ENCODE data around the gene RANBP9.

RANBP9 gene

DNA sequence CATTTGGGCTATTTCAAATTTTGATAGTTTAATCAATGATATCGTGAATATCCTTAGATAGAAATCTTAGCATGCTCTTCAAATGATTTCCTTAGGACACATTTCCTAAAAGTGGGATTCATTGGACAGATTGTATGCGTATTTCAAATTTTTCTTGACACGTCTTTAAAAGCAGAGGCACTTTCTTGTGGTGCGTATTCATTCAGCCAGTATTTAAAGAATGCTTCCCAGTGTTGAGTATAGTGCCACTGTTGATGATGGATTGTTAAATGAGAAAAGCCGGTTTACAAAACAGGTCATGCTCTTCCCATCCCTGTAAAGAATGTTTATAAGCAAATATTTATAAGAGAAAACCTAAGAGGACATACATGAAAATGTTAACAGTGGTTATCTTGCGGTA, 111.6 kb downstream of the RANBP9 start:
- DNase-seq (ENCODE audit: low read depth), result no peak

DNA sequence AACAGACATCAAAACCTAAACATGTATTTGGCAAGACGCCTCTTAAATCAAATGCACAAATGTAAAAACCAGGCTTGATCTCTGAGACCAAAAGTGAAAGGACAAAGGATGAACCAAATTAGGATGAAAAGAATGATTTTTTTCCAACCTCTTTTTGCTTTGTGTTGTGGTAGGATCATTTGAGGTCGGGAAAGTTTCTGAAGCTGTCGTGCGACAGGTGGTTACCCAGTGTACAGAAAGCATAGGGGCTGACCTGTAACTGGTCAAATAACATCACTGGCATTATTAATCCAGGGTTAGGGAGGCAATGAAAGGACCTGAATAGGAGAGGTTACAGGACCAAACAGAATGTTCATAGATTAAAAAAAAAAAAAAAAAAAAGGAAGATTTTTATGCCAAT, 114.6 kb downstream of the RANBP9 start:
- DNase-seq (ENCODE audit: low read depth), result no peak

DNA sequence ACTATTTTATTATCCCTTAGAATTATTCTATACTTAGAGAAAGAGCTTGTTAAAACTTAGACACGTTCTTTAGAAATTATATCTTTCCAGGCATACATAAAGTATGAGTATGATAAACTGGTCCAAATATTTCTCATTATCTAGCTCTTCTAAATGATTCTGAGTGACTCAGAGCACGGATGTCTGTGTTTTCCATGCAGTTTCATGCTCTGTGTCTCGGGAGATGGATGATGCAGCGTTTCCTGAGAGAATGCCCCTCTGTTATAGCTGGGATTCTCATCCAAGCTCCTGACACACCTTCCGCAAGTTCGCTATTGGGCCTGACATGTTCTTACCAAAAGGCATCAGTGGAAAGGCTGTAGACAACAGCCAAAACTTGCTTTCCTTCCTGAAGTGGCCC, 117.9 kb downstream of the RANBP9 start:
- DNase-seq (ENCODE audit: low read depth), result no peak

DNA sequence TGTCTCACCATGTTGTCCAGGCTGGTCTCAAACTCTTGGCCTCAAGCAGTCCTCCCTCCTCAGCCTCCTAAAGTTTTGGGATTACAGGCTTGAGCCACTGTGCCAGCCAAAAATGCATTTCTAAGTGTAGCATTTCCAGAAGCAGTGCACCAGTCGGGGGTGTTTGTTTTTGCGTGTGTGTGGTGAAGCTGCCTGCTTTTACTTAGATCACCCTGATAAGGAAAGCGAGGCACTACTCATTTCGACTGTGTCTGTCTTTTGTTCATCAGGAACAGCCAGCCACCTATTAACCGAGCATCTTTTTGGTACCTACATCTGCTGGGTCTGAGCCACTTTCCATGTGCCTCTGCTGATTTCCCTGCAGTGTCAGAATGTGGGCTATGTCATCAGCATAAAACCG, 118.5 kb downstream of the RANBP9 start:
- DNase-seq (ENCODE audit: low read depth), result no peak

DNA sequence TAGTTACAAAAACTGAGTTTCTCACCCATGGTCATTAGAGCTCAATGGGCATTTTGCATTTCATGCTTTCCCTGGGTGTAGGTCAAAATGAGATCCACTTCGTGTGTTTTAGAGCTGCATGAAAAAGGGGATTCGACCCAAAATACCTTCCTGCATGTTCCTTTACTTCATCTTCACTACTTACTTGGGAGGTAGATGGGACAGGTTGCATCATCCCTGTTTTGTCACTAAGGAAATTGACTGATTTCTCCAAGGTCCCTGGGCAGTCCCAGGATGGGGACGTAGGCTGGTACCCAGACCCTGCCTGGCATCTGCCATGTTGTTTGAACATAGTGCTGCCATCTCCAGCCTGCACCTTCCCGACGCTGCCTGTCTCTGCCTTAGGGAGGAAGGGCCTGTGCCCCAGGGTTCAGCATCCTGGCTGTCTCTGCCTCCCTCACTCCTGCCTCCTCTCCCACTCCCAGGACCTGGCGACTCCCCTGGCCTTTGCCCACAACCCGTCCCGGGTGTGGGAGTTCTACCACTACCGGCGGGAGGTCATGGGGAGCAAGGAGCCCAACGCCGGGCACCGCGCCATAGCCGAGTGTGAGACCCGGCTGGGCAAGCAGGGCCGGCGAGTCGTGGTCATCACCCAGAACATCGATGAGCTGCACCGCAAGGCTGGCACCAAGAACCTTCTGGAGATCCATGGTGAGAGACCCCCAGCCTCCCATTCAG, 120.3 kb downstream of the RANBP9 start:
- DNase-seq (ENCODE audit: low read depth), result no peak

DNA sequence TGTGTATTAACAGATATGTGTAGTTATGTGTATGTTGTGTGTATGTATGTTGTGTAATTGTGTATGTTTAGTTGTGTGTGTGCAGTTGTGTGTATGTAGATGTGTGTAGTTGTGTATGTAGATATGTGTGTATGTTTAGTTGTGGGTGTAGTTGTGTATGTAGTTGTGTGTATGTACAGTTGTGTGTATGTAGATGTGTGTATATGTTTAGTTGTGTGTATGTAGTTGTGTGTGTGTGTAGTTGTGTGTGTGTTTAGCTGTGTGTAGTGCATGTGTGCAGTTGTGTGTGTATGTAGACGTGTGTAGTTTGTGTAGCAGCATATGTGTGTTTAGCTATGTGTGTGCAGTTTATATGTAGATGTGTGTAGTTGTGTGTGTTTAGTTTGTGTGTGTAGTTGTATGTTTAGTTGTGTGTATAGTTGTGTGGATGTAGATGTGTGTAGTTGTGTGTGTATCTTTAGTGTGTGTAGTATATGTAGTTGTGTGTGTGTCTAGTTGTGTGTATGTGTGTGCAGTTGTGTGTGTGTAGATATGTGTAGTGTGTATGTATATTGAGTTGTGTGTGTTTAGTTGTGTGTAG, 121.0 kb downstream of the RANBP9 start:
- DNase-seq (ENCODE audit: low read depth), result no peak

DNA sequence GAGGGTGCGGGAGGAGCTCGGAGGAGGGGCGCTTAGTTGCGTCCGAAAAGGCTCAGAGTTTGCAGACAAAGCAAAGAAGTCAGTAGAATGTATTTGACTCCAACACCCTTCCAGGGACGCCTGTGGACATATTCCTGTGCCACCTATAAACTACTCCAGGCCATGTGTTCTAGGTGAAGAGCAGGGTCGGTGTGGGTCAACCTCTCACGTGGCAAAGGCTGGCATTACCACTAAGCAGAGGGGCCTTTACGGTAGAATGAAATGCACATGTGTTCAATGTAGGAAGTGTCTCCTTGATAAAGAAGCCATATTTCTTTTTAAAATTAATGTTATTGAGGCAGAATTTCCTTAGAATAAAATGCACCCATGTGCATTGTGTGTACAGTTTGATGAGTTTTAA, 121.8 kb downstream of the RANBP9 start:
- DNase-seq (ENCODE audit: low read depth), result no peak

DNA sequence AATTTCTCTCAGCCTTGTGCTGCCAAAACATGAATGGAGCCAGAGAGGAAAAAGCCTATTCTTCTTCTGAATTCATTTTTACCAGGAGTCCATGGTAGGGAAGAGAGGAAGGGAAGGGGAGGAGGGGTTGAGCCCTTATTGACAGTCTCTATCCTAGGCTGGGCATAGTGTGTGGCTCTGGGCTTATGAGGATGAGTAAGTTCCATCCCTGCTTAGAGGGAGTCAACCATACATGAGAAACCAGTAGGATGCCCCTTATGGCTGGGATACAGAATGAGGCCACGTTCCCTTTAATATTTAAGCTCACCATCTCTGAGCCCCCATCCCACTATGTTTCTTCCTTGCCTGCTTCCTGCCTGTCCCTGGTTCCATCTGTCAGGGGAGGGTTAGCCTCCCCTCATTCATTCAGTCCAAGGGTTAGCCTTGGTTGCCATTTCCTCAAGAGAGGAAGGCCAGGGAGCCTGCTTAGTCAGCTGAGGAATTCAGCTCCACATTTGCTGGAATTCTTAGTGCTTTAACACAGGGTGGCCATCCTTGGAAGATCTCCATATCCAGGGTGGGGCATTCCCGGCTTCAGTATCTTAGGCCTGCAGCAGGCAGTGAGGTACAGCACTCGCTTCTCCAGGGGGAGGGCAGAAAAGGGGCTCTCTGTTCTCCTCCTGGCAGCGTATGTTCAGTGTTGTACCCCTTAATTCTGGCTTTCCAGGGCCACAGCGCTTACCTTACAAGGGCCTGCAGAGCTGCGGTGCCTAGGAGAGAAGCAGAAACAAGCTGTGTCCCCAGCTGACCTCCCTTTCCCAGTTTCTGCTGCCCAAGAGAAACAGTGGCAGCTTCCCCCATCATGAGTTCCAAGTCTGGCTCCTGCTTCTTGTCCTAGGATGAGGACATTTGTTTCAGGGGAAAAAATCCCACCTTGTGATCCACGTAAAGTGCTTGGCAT, 124.8 kb downstream of the RANBP9 start:
- DNase-seq (ENCODE audit: low read depth), result no peak

DNA sequence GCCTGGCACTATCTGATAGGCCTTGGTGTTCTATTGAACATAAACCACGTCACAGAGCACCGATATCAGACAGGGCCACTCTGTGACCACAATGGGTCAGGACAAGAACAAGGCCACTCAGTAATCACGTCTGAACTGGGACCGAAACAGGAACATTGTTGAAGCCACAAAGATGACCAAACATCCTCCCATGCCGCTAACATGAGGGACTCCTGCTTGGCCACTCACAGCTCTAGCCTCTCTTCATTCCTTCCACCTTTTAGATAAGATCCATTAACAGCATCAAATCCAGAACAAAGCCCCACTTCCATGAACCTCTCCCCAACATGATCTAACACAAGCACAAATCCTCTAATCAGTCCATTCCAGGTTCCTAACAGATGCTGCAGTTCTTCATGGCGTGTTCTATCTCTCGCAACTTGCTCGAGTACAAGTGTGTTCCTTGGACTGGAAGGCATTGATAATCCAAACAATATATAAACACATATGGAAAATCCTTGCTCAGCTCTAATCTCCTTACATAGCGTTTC, 129.9 kb downstream of the RANBP9 start:
- DNase-seq (ENCODE audit: low read depth), result no peak

DNA sequence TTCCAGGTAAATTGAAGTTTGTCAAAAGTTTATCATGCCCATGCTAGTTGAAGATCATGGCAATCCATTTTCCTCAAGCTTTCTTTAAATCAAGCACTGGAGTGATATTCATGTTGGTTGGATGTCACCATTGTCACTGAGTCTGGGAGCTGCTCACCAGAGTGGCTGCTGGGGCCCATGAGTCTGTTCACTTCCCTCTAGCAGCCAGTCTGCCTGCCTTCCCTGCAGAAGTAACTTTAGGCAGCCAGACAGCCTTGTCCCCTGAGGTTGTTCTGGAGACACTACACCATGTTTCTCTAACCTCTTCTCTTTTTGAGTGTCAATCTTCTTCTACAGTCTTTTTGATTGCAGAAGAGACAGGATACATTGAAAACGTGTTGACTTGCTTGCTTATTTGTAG, 131.7 kb downstream of the RANBP9 start:
- no peak for DNase-seq (ENCODE audit: low read depth)

DNA sequence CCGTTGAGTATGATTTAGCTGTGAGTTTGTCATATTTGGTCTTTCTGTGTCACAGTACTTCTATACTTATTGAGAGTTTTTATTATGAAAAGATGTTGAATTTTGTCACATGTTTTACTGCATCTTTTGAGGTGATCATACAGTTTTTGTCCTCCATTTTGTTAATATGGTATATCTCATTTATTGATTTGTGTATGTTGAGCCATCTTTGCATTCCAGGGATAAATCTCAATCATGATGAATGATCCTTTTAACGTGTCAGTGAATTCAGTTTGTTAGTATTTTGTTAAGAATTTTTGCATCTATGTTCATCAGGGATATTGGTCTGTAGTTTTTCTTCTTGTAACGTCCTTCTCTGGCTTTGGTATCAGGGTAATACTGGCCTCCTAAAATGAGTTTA, 133.7 kb downstream of the RANBP9 start:
- no peak for DNase-seq (ENCODE audit: low read depth)

DNA sequence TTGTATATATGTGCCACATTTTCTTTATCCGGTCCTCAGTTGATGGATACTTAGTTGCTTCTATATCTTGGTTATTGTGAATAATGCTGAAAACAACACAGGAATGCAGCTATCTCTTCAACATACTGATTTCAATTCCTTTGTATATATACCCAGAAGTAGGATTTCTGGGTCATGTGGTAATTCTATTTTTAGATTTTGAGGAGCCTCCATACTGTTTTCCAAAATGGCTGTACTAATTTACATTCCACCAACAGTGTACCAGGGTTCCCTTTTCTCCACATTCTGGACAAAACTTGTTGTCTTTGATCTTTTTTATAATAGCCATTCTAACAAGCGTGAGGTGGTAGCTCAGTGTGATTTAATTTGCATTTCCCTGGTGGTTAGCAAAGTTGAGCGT, 135.6 kb downstream of the RANBP9 start:
- DNase-seq (ENCODE audit: low read depth), result no peak

DNA sequence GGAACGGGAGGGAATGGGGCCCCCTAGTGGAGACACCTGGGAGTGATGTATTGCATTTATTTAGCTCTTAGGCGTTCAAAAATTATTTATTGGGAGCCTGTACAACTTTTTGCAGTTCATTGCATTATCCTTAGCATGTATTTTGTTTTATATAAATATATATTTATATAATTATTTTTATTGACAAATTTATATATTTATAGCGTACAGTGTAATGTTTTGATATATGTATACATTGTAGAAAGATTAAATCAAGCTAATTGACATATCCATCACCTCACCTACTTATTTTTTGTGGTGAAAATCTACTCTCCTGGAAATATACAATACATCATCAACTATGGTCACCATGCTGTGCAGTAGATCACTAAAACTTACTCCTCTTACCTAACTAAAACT, 136.3 kb downstream of the RANBP9 start:
- no peak for DNase-seq (ENCODE audit: low read depth)

DNA sequence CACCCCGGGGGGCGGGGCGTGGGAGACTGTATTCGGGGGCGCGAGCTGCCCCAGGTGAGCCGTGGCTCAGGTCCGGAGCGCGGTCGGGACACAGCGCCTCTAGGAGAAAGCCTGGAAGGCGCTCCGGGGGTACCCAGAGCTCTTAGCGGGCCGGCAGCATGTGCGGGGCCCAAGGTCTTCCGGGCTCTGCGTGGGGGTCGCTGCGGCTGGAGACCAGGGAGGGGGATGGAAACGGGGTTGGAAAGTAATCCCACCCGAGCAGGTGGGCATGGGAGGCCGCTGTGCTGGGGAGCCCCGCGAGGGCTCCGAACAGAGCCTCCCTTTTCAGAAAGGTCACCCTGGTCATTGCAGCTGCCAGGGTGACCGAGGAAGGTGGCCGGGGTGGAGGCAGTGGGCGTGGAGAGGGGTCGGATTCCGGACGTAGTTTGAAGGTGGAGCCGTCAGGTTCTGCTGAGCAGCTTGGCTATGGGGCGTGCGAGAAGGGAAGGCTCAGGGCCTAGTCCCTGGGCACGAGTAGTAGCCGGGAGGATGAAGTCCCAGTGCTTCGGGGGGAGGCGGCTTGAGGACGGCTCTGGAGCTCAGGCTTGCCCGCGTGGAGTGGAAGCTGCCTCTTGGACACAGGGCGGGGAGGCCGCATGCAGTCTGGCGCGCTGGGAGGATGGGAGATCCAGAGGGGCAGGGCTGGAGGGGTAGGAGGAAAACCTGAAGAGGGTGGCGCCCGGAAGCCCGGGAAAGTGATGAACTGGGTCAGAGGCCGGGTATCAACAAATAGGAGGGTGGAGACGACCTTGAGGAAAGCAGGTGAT, 136.9 kb downstream of the RANBP9 start, which contains the start of gene SIRT5:
SIRT5 (plus strand) TSS at position 31 of the 806 bp plus-strand sequence. CDS start 9,510 bp downstream, outside the sequence.
- DNase-seq (ENCODE audit: low read depth), result peak; percentile 58

DNA sequence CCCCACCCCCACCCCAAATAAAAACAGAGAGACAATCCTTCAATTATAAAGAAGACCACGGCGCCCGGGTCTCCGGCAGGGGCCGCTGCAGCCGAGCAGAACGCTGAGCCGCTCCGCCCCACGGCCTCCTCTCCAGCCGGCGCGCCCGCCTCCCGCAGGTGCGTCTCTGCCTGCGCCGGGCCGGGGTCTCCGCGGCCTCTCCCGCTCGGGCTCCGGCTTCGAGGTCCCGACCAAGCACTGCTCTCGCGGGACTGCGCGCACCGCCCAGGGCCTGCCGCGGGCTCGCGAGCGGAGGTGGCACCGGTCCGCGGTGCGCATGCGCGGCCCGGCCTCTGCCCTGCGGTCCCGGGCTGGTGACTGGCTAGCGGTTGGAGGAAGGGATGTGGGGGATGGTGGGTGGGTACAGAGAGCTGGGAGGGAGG, 137.5 kb downstream of the RANBP9 start:
- DNase-seq (ENCODE audit: low read depth), result peak; percentile 88

DNA sequence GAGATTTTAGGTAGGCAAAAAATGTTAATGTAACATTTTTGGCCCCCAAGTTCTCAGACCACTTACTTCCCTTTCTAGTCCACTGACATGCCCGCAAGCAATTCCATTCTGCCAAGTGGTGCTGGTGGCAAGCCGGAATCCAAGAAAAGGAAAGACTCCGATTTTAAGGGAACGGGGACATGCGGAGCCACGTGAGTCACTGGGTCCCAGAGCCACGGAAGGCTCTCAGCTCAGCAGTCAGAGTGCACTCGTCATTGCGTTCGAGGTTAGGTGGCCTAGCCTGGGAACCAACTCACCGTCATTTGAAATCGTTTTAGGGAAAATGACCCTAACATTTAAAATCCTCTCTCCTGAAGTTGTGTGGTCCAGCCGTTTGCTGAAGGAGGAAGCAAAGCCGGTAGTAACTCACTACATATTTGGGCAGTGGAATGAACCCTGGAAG, 137.9 kb downstream of the RANBP9 start:
- no peak for DNase-seq (ENCODE audit: low read depth)

DNA sequence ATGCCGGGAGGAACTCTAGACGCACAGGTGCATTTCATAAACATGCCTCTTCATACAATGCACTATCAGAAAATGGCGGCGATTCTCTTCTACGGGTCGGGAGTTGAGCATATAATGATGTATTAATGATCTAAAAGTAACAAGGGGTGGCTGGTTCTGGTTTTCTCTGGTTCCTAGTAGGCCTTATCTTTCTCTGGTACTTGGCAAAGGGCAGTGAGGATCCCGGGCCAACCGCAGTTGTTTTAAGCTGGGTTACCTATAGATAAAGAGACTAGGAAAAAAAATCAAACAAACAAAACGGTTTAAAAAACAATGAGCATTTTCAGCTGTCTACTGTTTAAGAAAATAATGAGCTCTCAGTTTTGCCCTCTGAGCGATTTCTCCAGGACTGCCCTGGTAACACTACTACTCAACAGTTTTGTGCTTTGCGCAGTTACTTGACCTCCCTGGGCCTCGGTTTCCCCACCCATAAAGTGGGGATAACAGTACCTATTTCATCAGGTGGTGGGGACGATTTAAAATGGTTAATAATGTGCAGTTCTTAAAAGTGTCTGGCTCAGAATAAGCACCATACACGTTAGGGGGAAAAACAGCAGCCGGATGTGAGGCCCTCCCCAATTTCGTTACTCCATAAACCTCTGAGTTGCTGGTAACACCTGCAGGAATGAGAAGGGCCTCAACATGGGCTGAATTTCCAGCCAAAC, 138.5 kb downstream of the RANBP9 start:
- no peak for DNase-seq (ENCODE audit: low read depth)

DNA sequence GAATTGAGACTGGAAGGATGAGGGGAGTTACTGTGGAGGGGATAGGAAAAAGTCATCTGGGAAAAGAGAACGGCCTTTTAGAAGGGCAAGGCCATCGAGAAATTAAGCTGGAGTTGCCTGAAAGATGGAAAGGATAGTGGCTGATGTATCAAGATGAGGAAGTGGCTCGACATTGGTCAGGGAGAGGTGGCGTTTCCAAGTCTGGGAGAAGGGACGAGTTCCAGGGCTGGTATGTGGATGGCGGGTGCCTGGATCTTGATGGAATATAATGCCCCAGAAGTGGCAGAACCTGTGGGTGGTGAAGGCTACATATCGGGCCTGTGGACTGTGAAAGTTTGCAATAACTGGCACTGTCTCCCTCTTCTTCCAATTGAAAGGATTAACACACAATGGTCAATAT, 139.4 kb downstream of the RANBP9 start:
- DNase-seq (ENCODE audit: low read depth), result no peak

Data from activated T-helper 1 cell treated with Interleukin-2 at 50 U/mL for 16 hours (primary cell).